Measurements from ENCODE around the gene EFNA5.

- TF ChIP-seq CTCF (IDR thresholded peaks at IDR 0.05): no peak
- no peak for TF ChIP-seq POLR2A (IDR thresholded peaks at IDR 0.05)
These were observed 156.4 kb downstream of the EFNA5 start for GRCh38 chr5:107514305-107514704.

Measured in lower leg skin (tissue), 3 donors.